Measurements from ENCODE around the gene FAAP20.

FAAP20 gene

DNA sequence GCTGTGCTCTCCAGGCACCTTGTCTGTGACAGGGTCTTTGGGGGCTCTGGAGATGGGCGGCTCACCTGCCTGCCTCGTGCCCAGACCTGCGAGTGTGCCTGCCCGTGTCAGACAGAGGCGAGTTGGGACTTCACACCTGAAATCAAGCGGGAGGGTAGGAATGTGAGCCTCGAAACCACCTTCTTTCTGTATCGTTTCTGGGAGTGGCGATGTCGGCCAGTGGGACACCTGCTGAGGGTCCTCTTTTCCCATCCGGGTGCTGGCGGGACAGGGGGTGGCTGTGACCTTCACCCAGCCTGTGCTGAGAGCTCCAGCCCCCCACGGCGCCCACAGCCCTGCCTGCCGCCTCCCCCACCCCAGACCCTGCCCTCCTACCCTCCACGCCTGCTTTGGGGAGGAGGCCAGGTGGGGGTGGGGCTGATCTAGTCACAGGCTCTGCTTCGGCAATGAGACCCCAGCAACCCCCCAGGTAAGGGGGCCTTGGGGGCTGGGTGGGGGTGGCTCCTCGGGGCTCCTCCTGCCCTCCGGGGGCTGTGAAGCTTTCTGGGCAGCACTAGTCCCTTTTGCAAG, 15.6 kb upstream of the FAAP20 start:
- DNase-seq: no peak

DNA sequence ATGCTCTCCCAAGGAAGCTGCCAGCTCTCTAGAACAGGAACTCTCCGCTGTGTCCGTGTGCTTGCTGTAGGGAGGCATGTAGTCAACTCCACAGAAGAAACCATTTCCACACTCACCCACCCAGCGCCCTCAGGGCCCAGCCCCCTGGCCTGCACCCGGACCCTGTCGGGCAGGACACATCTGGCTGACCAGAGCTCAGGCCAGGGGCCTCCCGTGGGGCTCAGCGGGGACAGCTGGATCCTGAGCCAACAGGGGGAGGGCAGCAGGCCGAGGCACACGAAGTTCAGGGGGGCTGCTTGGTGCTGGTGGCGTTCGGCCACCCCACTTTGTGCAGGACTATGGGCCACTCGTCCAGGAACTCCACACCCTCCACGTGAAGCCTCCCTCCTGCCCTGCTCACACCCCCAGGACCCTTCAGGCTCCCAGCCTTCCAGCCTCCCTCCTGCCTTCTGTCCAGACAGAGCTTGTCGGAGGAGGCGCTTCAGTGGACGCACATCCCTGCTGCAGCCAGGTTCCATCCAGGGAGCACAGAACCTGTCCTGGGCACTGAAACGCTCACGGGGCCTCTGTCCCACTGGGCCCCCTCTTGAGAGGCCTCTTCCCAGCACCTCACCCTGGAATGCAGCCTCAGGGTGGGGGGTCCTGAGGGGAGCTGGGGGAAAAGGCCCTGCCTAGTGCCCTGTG, 15.0 kb upstream of the FAAP20 start:
- DNase-seq: no peak

DNA sequence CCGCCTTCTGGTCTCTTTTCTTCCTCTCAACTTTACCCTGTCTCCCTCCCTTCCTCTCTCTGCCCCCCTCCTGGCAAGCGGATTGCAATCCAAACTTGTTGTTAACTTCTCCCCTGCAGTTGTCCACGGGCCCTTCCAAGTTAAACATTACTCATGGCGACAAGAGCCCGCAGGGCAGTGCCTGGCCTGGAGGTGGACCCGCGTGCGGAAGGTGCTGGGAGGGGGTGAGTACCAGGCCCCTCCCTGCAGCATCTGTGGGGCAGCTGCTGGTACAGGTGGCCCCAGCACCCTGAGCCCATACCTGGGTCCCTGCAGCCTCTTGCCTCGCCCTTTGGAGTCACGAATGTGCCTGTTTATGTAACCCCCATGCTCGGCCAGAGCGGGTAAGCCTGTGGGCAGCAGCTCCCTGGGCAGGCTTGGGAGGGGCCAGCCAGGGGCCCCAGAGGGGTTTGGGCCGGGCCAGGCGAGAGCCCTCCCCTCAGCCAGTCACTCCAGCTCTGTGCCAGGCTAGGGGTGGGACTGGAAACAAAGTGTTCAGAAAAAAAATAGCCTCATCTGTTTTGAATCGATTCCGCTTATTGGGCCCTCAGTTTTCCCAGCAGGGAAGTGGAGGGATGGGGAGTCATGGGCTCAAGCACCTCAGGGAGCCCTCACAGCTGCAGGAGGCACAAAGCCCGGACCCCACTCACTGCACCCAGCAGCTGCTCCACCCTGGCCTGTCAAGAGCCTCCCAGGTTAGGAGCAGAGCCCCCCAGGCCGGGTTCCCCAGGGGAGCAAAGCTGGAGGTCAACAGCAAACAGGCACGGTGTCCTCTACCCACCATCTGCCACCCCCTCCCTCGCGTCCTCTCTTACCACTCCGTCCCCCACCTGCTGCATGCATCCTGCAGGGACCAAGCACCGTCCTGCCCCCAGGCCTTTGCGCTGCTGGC, 14.0 kb upstream of the FAAP20 start:
- no peak for DNase-seq

- DNase-seq: peak; percentile 77
These were observed 12.4 kb upstream of the FAAP20 start for GRCh38 chr1:2206813-2207487.

DNA sequence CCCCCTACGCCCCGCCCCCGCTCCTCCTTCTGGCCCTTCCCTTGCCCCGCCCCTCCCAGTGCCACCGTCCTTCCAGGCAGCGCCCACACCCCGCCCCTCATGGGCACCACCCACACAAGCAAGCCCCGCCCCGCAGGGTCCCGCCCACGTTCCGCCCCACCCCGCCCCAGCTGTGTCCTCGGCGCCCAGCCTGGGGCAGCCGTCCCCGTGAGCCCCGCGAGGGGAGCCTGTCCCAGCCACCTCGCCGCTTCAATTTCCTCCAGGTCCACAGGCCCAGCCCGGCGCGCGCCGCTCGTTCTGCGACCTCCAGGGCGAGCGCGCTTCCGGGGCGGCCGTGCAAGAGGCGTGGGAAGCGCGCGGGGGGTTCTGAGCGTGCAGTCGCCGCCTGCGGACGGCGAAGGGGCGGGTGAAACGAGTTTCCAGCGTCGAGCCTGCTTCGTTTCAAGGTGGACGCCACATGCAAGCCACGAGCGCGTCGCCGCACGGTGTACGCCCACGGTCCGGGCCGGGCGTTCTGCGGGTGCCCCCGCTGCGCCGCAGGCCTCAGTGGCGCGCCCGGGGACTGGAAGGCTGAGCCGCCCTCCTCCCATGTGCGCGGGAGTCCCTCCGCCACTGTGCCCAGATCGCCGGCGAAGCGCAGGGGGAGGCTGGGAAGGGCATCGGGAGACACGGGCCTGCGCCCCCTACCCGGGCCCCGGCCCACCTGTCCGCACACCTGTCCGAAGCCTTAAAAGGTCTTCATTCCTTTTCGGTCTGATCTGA, 10.8 kb upstream of the FAAP20 start:
- peak; percentile 84 for DNase-seq

DNA sequence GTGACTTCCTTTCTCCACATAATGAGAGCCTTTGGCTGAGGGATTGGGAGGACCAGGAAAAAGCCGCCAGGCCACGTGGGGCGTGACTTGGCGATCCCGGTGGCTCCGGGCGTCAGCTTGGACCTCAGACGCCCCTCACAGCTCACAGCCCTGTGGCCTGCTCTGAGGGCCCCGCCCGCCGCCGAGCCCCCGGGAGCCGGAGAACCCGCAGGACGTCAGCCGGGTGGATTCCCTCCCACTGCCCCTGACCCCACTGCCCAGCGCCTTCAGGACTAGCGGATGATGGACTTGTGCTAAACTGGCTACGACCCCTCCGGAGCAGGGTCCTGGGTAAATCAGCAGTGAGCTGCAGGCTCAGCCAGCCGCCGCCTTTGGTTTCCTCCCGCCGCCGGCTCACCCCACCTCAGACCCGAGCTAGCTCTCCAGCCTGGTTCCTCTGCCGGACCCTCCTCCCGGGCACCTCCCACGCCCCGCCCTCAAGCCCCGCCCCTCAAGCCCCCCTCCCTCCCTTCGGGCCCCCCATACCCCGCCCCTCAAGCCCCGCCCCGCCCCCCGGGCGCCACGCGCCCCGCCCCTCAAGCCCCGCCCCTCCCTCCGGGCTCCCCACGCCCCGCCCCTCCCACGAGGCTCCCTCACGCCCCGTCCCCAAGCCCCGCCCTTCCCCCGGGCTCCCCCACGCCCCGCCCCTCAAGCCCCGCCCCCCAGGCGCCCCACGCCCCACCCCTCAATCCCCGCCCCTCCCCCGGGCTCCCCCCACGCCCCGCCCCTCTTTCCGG, 10.0 kb upstream of the FAAP20 start:
- DNase-seq: peak; percentile 67

GRCh38 chr1:2203671-2204414, 9.3 kb upstream of the FAAP20 start:
- no peak for DNase-seq

GRCh38 chr1:2202843-2203601, 8.4 kb upstream of the FAAP20 start:
- DNase-seq: no peak

- DNase-seq: no peak
These were observed 7.5 kb upstream of the FAAP20 start for GRCh38 chr1:2202008-2202575.

GRCh38 chr1:2201062-2201461, 6.5 kb upstream of the FAAP20 start:
- no peak for DNase-seq

GRCh38 chr1:2200308-2200943, 5.9 kb upstream of the FAAP20 start:
- DNase-seq: no peak

DNA sequence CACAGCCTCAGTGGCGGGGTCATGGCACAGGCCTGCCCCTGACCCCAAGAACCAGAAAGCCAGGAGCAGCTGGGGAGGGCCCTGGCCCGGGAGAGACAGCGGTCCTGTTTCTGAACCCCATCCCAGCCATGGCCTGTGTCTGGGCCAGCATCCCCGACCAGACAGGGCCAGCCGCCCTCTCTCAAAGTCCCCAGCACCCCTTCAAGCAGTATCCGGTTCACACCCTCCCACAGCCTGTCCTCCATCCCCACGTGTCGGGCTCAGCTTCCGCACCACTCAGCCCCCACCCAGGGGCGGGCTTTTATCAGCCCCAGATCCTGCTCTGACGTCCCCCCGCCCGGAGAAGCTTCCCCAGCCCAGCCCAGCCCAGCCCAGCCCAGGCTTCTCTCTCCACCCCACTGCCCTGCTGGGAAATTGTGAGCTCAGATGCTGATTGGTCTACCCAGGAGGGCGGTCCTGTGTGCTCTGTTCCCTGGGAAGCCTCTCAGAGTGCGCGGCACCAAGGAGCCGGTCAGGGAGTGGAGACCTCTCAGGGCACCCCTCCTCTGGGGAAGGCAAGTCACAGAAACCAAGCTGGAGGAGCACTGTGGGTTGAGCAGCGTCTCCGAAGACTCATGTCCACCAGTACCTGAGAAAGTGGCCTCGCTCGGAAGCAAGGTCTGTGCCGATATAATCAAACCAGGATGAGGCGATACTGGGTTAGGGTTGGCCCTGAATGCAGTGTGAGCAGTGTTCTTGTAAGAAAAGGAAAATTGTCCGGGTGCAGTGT, 4.7 kb upstream of the FAAP20 start:
- DNase-seq: peak; percentile 96

DNA sequence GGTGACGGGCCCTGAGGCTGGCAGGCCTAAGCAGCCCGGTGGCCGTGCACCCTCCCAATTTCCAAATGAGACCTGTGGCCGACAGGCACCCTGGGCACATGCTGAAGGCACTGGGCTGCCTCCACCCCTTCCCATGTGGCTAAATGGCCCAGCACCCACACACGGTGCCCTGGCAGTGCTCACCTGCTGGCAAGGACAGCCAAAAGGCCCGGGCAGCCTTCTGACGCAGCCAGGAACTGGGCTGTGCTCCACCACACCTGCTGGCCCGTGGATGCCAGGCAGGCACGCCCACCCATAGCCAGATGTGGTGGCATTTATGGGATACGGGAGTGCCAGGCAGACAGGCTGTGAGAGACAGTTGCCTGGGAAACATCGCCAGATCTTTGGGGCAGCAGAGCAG, 4.0 kb upstream of the FAAP20 start:
- no peak for DNase-seq

DNA sequence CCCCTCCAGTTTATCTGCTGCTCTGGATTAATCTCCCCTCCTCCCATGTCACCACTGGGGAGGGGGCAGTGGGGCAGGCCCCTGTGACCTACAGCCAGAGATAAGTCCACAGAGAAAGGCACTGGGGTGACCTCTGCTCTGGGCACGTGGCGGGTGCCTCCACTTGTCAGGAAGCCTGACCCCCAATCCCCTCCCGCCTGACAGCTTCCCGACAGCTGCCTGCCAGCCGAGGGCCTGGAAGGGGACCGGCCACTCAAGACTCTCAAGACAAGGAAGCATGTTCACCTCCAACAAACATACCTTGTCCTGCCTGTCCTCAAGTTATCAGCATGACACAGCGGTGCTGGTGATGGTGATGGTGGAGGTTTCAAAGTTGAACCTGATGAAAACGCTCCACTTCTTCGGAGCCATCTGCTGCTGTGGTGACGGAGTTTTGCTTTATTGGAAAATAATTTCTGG, 3.2 kb upstream of the FAAP20 start:
- DNase-seq: no peak

GRCh38 chr1:2196901-2197638, 2.5 kb upstream of the FAAP20 start:
- DNase-seq: no peak

GRCh38 chr1:2195785-2196184, 1.2 kb upstream of the FAAP20 start:
- no peak for DNase-seq

- peak; percentile 86 for DNase-seq
These were observed 514 bp upstream of the FAAP20 start for GRCh38 chr1:2194898-2195673.
